Measurements from ENCODE around the gene RXFP1.

Gene RXFP1

GRCh38 chr4:158578476-158578875 lies 56.8 kb downstream of the RXFP1 start:
- TF ChIP-seq GATA2 (IDR thresholded peaks at IDR 0.05; ENCODE audit: low read depth, low read length) (no peak), GATA3 (IDR thresholded peaks at IDR 0.05; ENCODE audit: low read depth, low read length) (no peak)

GRCh38 chr4:158580064-158580463 lies 58.4 kb downstream of the RXFP1 start:
- TF ChIP-seq GATA3 (IDR thresholded peaks at IDR 0.05; ENCODE audit: low read depth, low read length) (no peak), GATA2 (IDR thresholded peaks at IDR 0.05; ENCODE audit: low read depth, low read length) (no peak)

- TF ChIP-seq GATA3 (IDR thresholded peaks at IDR 0.05; ENCODE audit: low read depth, low read length) = no peak
- no peak for TF ChIP-seq GATA2 (IDR thresholded peaks at IDR 0.05; ENCODE audit: low read depth, low read length)
These were observed 59.5 kb downstream of the RXFP1 start for GRCh38 chr4:158581161-158581560.

- no peak for TF ChIP-seq GATA2 (IDR thresholded peaks at IDR 0.05; ENCODE audit: low read depth, low read length)
- no peak for TF ChIP-seq GATA3 (IDR thresholded peaks at IDR 0.05; ENCODE audit: low read depth, low read length)
These were observed 65.2 kb downstream of the RXFP1 start for GRCh38 chr4:158586881-158587280.

GRCh38 chr4:158588285-158588684 lies 66.6 kb downstream of the RXFP1 start:
- TF ChIP-seq GATA2 (IDR thresholded peaks at IDR 0.05; ENCODE audit: low read depth, low read length) = no peak
- no peak for TF ChIP-seq GATA3 (IDR thresholded peaks at IDR 0.05; ENCODE audit: low read depth, low read length)

- TF ChIP-seq GATA3 (IDR thresholded peaks at IDR 0.05; ENCODE audit: low read depth, low read length) = no peak
- no peak for TF ChIP-seq GATA2 (IDR thresholded peaks at IDR 0.05; ENCODE audit: low read depth, low read length)
These were observed 67.1 kb downstream of the RXFP1 start for GRCh38 chr4:158588777-158589176.

- TF ChIP-seq GATA3 (IDR thresholded peaks at IDR 0.05; ENCODE audit: low read depth, low read length) = no peak
- no peak for TF ChIP-seq GATA2 (IDR thresholded peaks at IDR 0.05; ENCODE audit: low read depth, low read length)
These were observed 68.6 kb downstream of the RXFP1 start for GRCh38 chr4:158590306-158590705.

GRCh38 chr4:158590824-158591223 lies 69.1 kb downstream of the RXFP1 start:
- TF ChIP-seq GATA3 (IDR thresholded peaks at IDR 0.05; ENCODE audit: low read depth, low read length) (no peak), GATA2 (IDR thresholded peaks at IDR 0.05; ENCODE audit: low read depth, low read length) (no peak)

- TF ChIP-seq GATA2 (IDR thresholded peaks at IDR 0.05; ENCODE audit: low read depth, low read length) = no peak
- no peak for TF ChIP-seq GATA3 (IDR thresholded peaks at IDR 0.05; ENCODE audit: low read depth, low read length)
These were observed 76.4 kb downstream of the RXFP1 start for GRCh38 chr4:158597879-158598596.

- TF ChIP-seq GATA3 (IDR thresholded peaks at IDR 0.05; ENCODE audit: low read depth, low read length) (no peak), GATA2 (IDR thresholded peaks at IDR 0.05; ENCODE audit: low read depth, low read length) (no peak)
These were observed 77.5 kb downstream of the RXFP1 start for GRCh38 chr4:158599150-158599549.

- TF ChIP-seq GATA2 (IDR thresholded peaks at IDR 0.05; ENCODE audit: low read depth, low read length) (no peak), GATA3 (IDR thresholded peaks at IDR 0.05; ENCODE audit: low read depth, low read length) (no peak)
These were observed 78.2 kb downstream of the RXFP1 start for GRCh38 chr4:158599765-158600498.

GRCh38 chr4:158604369-158604768 lies 82.7 kb downstream of the RXFP1 start:
- no peak for TF ChIP-seq GATA3 (IDR thresholded peaks at IDR 0.05; ENCODE audit: low read depth, low read length)
- no peak for TF ChIP-seq GATA2 (IDR thresholded peaks at IDR 0.05; ENCODE audit: low read depth, low read length)

- TF ChIP-seq GATA3 (IDR thresholded peaks at IDR 0.05; ENCODE audit: low read depth, low read length) (no peak), GATA2 (IDR thresholded peaks at IDR 0.05; ENCODE audit: low read depth, low read length) (no peak)
These were observed 83.7 kb downstream of the RXFP1 start for GRCh38 chr4:158605393-158605792.

- TF ChIP-seq GATA3 (IDR thresholded peaks at IDR 0.05; ENCODE audit: low read depth, low read length) (no peak), GATA2 (IDR thresholded peaks at IDR 0.05; ENCODE audit: low read depth, low read length) (no peak)
These were observed 85.3 kb downstream of the RXFP1 start for GRCh38 chr4:158606969-158607368.

GRCh38 chr4:158609116-158609515 lies 87.4 kb downstream of the RXFP1 start:
- TF ChIP-seq GATA3 (IDR thresholded peaks at IDR 0.05; ENCODE audit: low read depth, low read length) = no peak
- TF ChIP-seq GATA2 (IDR thresholded peaks at IDR 0.05; ENCODE audit: low read depth, low read length) = no peak

Measured in SH-SY5Y (cell line).